ENCODE results near the gene CARS1.

- no peak for TF ChIP-seq EZH2phosphoT487 (conservative IDR thresholded peaks at IDR 0.05; ENCODE audit: low read length)
- TF ChIP-seq CTCF (IDR thresholded peaks at IDR 0.05; ENCODE audit: insufficient read depth, low read length, poor library complexity, severe bottlenecking): no peak
Measured at GRCh38 chr11:2961080-2961479, 96.1 kb downstream of the CARS1 start.
